IMR-90 (cell line): ENCODE data around the gene TRIM2.

ENCODE experiments used
- CEBPB ChIP-seq: IDR thresholded peaks from 2 replicates; pipeline ENCODE4 v1.6.1; 2012; ENCODE audit warnings: low read depth, low read length, improper control_type of control experiment
- CTCF ChIP-seq: conservative IDR thresholded peaks from 2 replicates; pipeline ENCODE4 v1.5.1; 2012; ENCODE audit warnings: mild to moderate bottlenecking, low read depth, low read length, improper control_type of control experiment
- ELK1 ChIP-seq: fragments of 150-350 bp; IDR thresholded peaks from 2 replicates; pipeline ENCODE4 v1.6.1; 2016; ENCODE audit warnings: low read depth, mild to moderate bottlenecking, low read length, moderate library complexity, borderline replicate concordance
- MAFK ChIP-seq: IDR thresholded peaks from 2 replicates; pipeline ENCODE4 v1.6.1; 2012; ENCODE audit warnings: low read depth, low read length, improper control_type of control experiment
- POLR2A ChIP-seq: IDR thresholded peaks from 2 replicates; pipeline ENCODE4 v1.6.1; 2012; ENCODE audit warnings: mild to moderate bottlenecking, low read depth, low read length
- RAD21 ChIP-seq: IDR thresholded peaks from 2 replicates; pipeline ENCODE4 v1.6.1; 2012; ENCODE audit warnings: low read length, improper control_type of control experiment
- RCOR1 ChIP-seq: IDR thresholded peaks from 2 replicates; pipeline ENCODE4 v1.6.1; 2012; ENCODE audit warnings: mild to moderate bottlenecking, low read length, improper control_type of control experiment; ENCODE audit not compliant: insufficient replicate concordance
- RFX5 ChIP-seq: IDR thresholded peaks from 2 replicates; pipeline ENCODE4 v1.8.0; 2012; ENCODE audit warnings: low read depth, mild to moderate bottlenecking, low read length, moderate library complexity

DNA sequence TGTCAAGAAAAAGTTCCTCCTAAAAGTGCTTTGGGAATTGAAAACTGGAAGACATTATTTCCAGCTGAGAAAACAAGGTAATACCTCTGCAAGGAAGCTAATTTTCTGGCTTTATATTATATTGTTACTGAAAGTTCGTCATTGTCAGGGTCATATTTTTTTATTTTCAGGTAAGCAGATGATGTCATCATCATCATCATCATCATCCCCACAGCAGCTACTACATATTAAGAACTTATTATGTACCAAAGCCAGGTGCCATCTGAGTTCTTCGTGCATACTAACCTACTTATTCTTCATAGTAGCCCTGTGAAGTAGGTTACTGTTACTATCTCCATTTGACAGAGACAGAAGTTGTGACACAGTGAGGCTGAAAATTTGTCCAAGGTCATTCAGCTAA, 87.3 kb downstream of the TRIM2 start:
- TF ChIP-seq RFX5, result no peak
- TF ChIP-seq CTCF, result no peak
- no peak for TF ChIP-seq RCOR1
- no peak for TF ChIP-seq RAD21
- TF ChIP-seq POLR2A, result no peak
- no peak for TF ChIP-seq ELK1
- no peak for TF ChIP-seq CEBPB
- TF ChIP-seq MAFK, result no peak
